ENCODE measurements around the gene TRIM72.
"Not testable (repeated sequence)": the region's sequence is repeated elsewhere in the genome, so short reads cannot be mapped to it uniquely, and the experiment has no call there.

TRIM72 gene

GRCh38 chr16:31269973-31270372 lies 56.1 kb downstream of the TRIM72 start:
- POLR2A ChIA-PET; H3K27ac ChIP-seq (ENCODE audit: insufficient read depth in 1 of 2, low read depth in 1 of 2, low read length in 2 of 2, poor library complexity in 1 of 2, severe bottlenecking in 2 of 2); H3K9me3 ChIP-seq (ENCODE audit: control extremely low read depth in 1 of 5, control insufficient read depth in 4 of 5, insufficient read depth in 2 of 5, low read depth in 1 of 5, low read length in 4 of 5); H3K4me3 ChIP-seq (ENCODE audit: control insufficient read depth in 1 of 7, extremely low read depth in 1 of 7, insufficient read depth in 4 of 7, low read depth in 2 of 7, low read length in 6 of 7); DNase-seq; H3K36me3 ChIP-seq (ENCODE audit: control insufficient read depth in 4 of 4, insufficient read depth in 4 of 4, low read length in 3 of 4); H3K27me3 ChIP-seq (replicated peaks in 2 of 5; ENCODE audit: control insufficient read depth in 4 of 5, insufficient read depth in 5 of 5, low read length in 4 of 5): not testable (repeated sequence)
- WGBS (ENCODE audit: insufficient coverage), result no CpG with 5 or more reads among the region's 3 CpGs
- CTCF ChIA-PET, result interaction anchor here (1.1 kb wide), 2 partner anchors 14 to 122 kb away, joined by 3 read pairs; no protein-coding TSS in a partner anchor
- H3K4me1 ChIP-seq (ENCODE audit: control extremely low read depth in 1 of 4, control insufficient read depth in 4 of 4, insufficient read depth in 4 of 4, low read length in 3 of 4), result peaks cover 2 to 25% (median 22%) of the 10 kb centered on the region in 4 experiments

- Histone ChIP-seq H3K4me3 (ENCODE audit: control insufficient read depth in 1 of 7, extremely low read depth in 1 of 7, insufficient read depth in 4 of 7, low read depth in 2 of 7, low read length in 6 of 7) (no peak overlapping the region), H3K4me1 (ENCODE audit: control extremely low read depth in 1 of 4, control insufficient read depth in 4 of 4, insufficient read depth in 4 of 4, low read length in 3 of 4) (peaks cover 0 to 17% (median 14%) of the 10 kb centered on the region in 4 experiments), H3K36me3 (ENCODE audit: control insufficient read depth in 4 of 4, insufficient read depth in 4 of 4, low read length in 3 of 4) (peaks cover 0 to 7% (median 0%) of the 10 kb centered on the region in 4 experiments), H3K27me3 (replicated peaks in 2 of 5; ENCODE audit: control insufficient read depth in 4 of 5, insufficient read depth in 5 of 5, low read length in 4 of 5) (no peaks in the 10 kb centered on the region), H3K9me3 (ENCODE audit: control extremely low read depth in 1 of 5, control insufficient read depth in 4 of 5, insufficient read depth in 2 of 5, low read depth in 1 of 5, low read length in 4 of 5) (no peaks in the 10 kb centered on the region), H3K27ac (ENCODE audit: insufficient read depth in 1 of 2, low read depth in 1 of 2, low read length in 2 of 2, poor library complexity in 1 of 2, severe bottlenecking in 2 of 2) (no peak overlapping the region)
- WGBS (ENCODE audit: insufficient coverage), result 96% methylated on average over 4 of the region's 5 CpGs
- ChIA-PET POLR2A (no interaction called here), CTCF (no interaction called here)
- no peak for DNase-seq
These were observed 56.9 kb downstream of the TRIM72 start for GRCh38 chr16:31270795-31271194.

DNA sequence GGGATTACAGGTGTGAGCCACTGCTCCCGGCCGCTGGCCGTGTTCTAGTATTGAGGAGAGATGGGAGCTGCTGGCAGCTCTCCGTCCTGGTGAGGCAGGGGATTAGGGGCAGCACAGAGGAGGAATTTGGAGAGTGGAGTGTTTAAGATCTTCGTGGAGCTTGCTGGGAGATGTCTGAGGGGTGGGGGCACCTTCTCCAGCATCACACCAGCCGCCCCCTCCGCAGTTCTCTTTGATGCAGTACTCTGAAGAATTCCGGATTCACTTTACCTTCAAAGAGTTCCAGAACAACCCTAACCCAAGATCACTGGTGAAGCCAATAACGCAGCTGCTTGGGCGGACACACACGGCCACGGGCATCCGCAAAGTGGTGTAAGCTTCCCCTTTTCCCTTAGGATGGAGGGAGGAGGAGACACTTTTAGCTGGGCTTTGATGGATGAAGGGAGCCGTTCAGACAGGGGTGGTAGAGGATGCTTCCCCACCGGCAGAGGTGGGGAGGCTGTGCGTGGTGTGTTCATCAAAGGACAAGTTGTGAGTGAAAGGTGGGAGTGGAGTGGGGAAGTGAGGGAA lies 57.8 kb downstream of the TRIM72 start:
- DNase-seq, result no peak
- POLR2A ChIA-PET, result no interaction called here
- Histone ChIP-seq H3K4me3 (ENCODE audit: control insufficient read depth in 1 of 7, extremely low read depth in 1 of 7, insufficient read depth in 4 of 7, low read depth in 2 of 7, low read length in 6 of 7) (no peak overlapping the region), H3K9me3 (ENCODE audit: control extremely low read depth in 1 of 5, control insufficient read depth in 4 of 5, insufficient read depth in 2 of 5, low read depth in 1 of 5, low read length in 4 of 5) (no peaks in the 10 kb centered on the region), H3K27ac (ENCODE audit: insufficient read depth in 1 of 2, low read depth in 1 of 2, low read length in 2 of 2, poor library complexity in 1 of 2, severe bottlenecking in 2 of 2) (no peak overlapping the region), H3K27me3 (replicated peaks in 2 of 5; ENCODE audit: control insufficient read depth in 4 of 5, insufficient read depth in 5 of 5, low read length in 4 of 5) (no peaks in the 10 kb centered on the region), H3K4me1 (ENCODE audit: control extremely low read depth in 1 of 4, control insufficient read depth in 4 of 4, insufficient read depth in 4 of 4, low read length in 3 of 4) (peaks cover 0 to 12% (median 9%) of the 10 kb centered on the region in 4 experiments), H3K36me3 (ENCODE audit: control insufficient read depth in 4 of 4, insufficient read depth in 4 of 4, low read length in 3 of 4) (peaks cover 0 to 7% (median 0%) of the 10 kb centered on the region in 4 experiments)
- CTCF ChIA-PET, result interaction anchor here (1.1 kb wide), 1 partner anchor 60 kb away, joined by 3 read pairs; no protein-coding TSS in a partner anchor
- WGBS (ENCODE audit: insufficient coverage), result 100% methylated on average over 9 of the region's 16 CpGs

DNA sequence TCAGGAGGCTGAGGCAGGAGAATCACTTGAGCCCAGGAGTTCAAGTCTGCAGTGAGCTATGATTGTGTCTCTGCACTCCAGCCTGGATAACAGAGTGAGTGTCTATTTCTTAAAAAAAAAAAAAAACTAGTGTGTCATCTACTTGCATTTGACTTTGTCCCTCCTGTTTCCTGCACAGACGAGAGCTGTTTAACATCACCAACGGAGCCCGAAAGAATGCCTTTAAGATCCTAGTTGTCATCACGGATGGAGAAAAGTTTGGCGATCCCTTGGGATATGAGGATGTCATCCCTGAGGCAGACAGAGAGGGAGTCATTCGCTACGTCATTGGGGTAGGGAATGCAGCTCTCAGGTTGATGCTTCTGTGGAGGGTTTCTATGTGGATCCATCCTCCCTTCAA lies 59.3 kb downstream of the TRIM72 start:
- Histone ChIP-seq H3K27me3 (replicated peaks in 2 of 5; ENCODE audit: control insufficient read depth in 4 of 5, insufficient read depth in 5 of 5, low read length in 4 of 5) (no peaks in the 10 kb centered on the region), H3K4me3 (ENCODE audit: control insufficient read depth in 1 of 7, extremely low read depth in 1 of 7, insufficient read depth in 4 of 7, low read depth in 2 of 7, low read length in 6 of 7) (no peak overlapping the region), H3K4me1 (ENCODE audit: control extremely low read depth in 1 of 4, control insufficient read depth in 4 of 4, insufficient read depth in 4 of 4, low read length in 3 of 4) (peaks cover 0 to 3% (median 2%) of the 10 kb centered on the region in 4 experiments), H3K27ac (ENCODE audit: insufficient read depth in 1 of 2, low read depth in 1 of 2, low read length in 2 of 2, poor library complexity in 1 of 2, severe bottlenecking in 2 of 2) (no peak overlapping the region), H3K9me3 (ENCODE audit: control extremely low read depth in 1 of 5, control insufficient read depth in 4 of 5, insufficient read depth in 2 of 5, low read depth in 1 of 5, low read length in 4 of 5) (no peaks in the 10 kb centered on the region), H3K36me3 (ENCODE audit: control insufficient read depth in 4 of 4, insufficient read depth in 4 of 4, low read length in 3 of 4) (peaks cover 0 to 7% (median 0%) of the 10 kb centered on the region in 4 experiments)
- DNase-seq, result no peak
- 95% methylated on average over 6 of the region's 7 CpGs for WGBS (ENCODE audit: insufficient coverage)
- ChIA-PET CTCF (interaction anchor here (0.8 to 1.1 kb wide), 4 partner anchors 17 to 28 kb away, joined by 3 read pairs; no protein-coding TSS in a partner anchor), POLR2A (no interaction called here)

- Histone ChIP-seq H3K27me3 (replicated peaks in 2 of 5; ENCODE audit: control insufficient read depth in 4 of 5, insufficient read depth in 5 of 5, low read length in 4 of 5) (no peaks in the 10 kb centered on the region), H3K4me3 (ENCODE audit: control insufficient read depth in 1 of 7, extremely low read depth in 1 of 7, insufficient read depth in 4 of 7, low read depth in 2 of 7, low read length in 6 of 7) (no peak overlapping the region), H3K9me3 (ENCODE audit: control extremely low read depth in 1 of 5, control insufficient read depth in 4 of 5, insufficient read depth in 2 of 5, low read depth in 1 of 5, low read length in 4 of 5) (no peaks in the 10 kb centered on the region), H3K4me1 (ENCODE audit: control extremely low read depth in 1 of 4, control insufficient read depth in 4 of 4, insufficient read depth in 4 of 4, low read length in 3 of 4) (no peaks in the 10 kb centered on the region), H3K36me3 (ENCODE audit: control insufficient read depth in 4 of 4, insufficient read depth in 4 of 4, low read length in 3 of 4) (peaks cover 0 to 7% (median 0%) of the 10 kb centered on the region in 4 experiments), H3K27ac (ENCODE audit: insufficient read depth in 1 of 2, low read depth in 1 of 2, low read length in 2 of 2, poor library complexity in 1 of 2, severe bottlenecking in 2 of 2) (no peak overlapping the region)
- WGBS (ENCODE audit: insufficient coverage), result 100% methylated on average over 3 of the region's 3 CpGs
- CTCF ChIA-PET, result interaction anchor here (0.8 to 1.1 kb wide), 4 partner anchors 17 to 29 kb away, joined by 3 read pairs; no protein-coding TSS in a partner anchor
- DNase-seq, result no peak
- POLR2A ChIA-PET, result no interaction called here
These were observed 59.8 kb downstream of the TRIM72 start for GRCh38 chr16:31273676-31274075.

DNA sequence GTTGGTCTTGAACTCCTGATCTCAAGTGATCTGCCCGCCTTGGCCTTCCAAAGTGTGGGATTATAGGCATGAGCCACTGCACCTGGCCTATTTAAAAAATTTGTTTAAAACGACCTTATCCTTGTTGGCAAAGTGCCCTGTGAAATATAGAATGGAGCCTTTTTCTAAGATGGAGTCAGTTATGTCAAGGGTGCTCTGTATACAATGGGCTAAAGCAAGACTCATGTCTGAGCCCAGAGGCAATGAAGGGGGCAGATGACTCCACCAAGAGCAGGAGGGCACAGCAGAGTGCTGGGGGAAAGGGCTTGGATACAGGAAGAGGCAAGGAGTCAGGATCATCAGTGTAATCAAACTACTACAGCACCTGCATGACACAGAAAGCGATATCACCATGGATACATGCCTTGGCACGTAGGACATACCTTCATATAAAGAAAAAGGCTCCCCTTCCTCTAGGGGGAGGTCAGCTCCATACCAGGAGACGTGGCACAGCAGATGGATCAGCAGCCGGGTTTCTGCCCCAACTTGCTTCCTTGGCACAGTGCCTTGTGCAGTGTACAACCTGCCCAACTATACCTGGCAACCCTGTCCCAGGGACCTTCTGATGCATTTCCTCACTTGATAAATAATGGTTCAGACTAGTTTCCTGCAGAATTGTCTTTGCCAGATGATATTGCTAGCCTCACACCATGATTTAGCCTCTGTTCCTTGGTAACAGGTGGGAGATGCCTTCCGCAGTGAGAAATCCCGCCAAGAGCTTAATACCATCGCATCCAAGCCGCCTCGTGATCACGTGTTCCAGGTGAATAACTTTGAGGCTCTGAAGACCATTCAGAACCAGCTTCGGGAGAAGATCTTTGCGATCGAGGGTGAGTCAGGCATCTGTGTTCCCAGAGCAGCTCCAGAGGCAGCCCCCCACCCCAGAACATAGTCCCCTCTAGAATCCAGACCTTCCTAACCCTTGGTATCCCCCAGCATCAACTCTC lies 61.2 kb downstream of the TRIM72 start:
- Histone ChIP-seq H3K27ac (ENCODE audit: insufficient read depth in 1 of 2, low read depth in 1 of 2, low read length in 2 of 2, poor library complexity in 1 of 2, severe bottlenecking in 2 of 2) (no peak overlapping the region), H3K27me3 (replicated peaks in 2 of 5; ENCODE audit: control insufficient read depth in 4 of 5, insufficient read depth in 5 of 5, low read length in 4 of 5) (no peaks in the 10 kb centered on the region), H3K4me3 (ENCODE audit: control insufficient read depth in 1 of 7, extremely low read depth in 1 of 7, insufficient read depth in 4 of 7, low read depth in 2 of 7, low read length in 6 of 7) (no peak overlapping the region), H3K36me3 (ENCODE audit: control insufficient read depth in 4 of 4, insufficient read depth in 4 of 4, low read length in 3 of 4) (peaks cover 0 to 7% (median 0%) of the 10 kb centered on the region in 4 experiments), H3K4me1 (ENCODE audit: control extremely low read depth in 1 of 4, control insufficient read depth in 4 of 4, insufficient read depth in 4 of 4, low read length in 3 of 4) (no peaks in the 10 kb centered on the region), H3K9me3 (ENCODE audit: control extremely low read depth in 1 of 5, control insufficient read depth in 4 of 5, insufficient read depth in 2 of 5, low read depth in 1 of 5, low read length in 4 of 5) (no peaks in the 10 kb centered on the region)
- no peak for DNase-seq
- 93% methylated on average over 14 of the region's 15 CpGs for WGBS (ENCODE audit: insufficient coverage)
- ChIA-PET CTCF (interaction anchor here (1.2 kb wide), 1 partner anchor 26 kb away, joined by 3 read pairs; no protein-coding TSS in a partner anchor), POLR2A (interaction anchor here (0.5 kb wide), 1 partner anchor 1430 kb away, joined by 3 read pairs; no protein-coding TSS in a partner anchor)

Data from common myeloid progenitor, CD34-positive (primary cell).